SK-N-SH treated with all-trans-retinoic acid at 6 μM for 48 hours (cell line): ENCODE data around the gene CDK5.

Experiments used
- TCF4 ChIP-seq: fragments of 250-450 bp; sonication (Bioruptor Pico); IDR thresholded peaks from 2 replicates; pipeline ENCODE4 v1.8.0; 2021; ENCODE audit warnings: mild to moderate bottlenecking, moderate library complexity, borderline replicate concordance
- ZFP3 ChIP-seq: fragments of 250-450 bp; sonication (Bioruptor Pico); IDR thresholded peaks from 2 replicates; pipeline ENCODE4 v1.5.0; 2020; ENCODE audit warnings: mild to moderate bottlenecking, moderate library complexity

DNA sequence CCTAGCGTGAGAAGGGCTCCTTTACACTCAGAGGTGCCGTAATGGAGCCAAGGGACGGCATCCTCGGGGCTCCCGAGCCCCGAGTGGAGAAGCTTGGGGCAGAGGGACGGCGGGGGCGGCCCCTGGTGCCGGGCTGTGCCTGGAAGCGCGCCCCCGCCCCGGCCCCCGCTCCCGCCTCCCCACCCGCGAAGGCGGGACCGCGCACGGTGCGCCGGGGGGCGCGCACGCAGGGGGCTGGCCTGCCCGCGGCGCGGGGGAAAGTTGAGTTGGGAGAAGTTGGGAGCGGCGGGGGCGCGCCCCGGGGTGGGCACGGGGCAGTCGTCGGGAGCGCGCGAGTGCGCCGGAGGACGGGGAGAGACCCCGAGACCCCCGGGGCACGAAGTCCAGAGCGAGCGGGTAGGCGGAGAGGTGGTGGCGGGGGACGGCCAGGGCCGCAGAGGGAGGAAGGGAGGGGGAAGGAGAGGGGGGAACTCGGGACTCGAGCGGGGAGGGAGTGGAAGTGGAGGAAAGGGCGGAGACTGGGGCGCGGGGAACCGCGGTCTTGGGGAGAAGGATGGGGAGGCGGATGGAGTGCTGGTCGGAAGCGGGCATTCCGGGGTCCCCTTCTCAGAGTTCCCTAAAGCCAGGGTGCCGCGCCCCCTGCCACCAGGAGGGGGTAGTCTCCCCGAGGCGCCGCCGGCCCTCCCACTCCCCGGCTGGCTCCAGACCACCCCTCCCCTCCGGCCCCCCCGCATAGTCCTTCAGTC lies 1.8 kb upstream of the CDK5 start, which contains the start of gene SLC4A2:
- TF ChIP-seq TCF4 (CRISPR knock-in tag) (no peak), ZFP3 (CRISPR knock-in tag) (no peak)
